HG02623 (cell line): ENCODE measurements around the gene CCL22.
"Not testable (repeated sequence)": the region's sequence is repeated elsewhere in the genome, so short reads cannot be mapped to it uniquely, and the experiment has no call there.

Experiments
- ATAC-seq: cut with Tn5 transposase; IDR thresholded peaks from one replicate; pipeline ENCODE4 v1.9.1; 2021; ENCODE audit warnings: moderate library complexity; ENCODE audit not compliant: unreplicated experiment

Gene CCL22

GRCh38 chr16:57374067-57374534 lies 15.5 kb downstream of the CCL22 start:
- ATAC-seq, result no peak

GRCh38 chr16:57374925-57375465 lies 16.4 kb downstream of the CCL22 start:
- ATAC-seq, result not testable (repeated sequence)

GRCh38 chr16:57376313-57376818 lies 17.8 kb downstream of the CCL22 start:
- ATAC-seq, result no peak

- ATAC-seq, result peak; percentile 65
Measured at GRCh38 chr16:57377080-57377841, 18.7 kb downstream of the CCL22 start.

GRCh38 chr16:57379579-57379978 lies 21.0 kb downstream of the CCL22 start:
- no peak for ATAC-seq

GRCh38 chr16:57380671-57381462 lies 22.3 kb downstream of the CCL22 start:
- ATAC-seq, result no peak

GRCh38 chr16:57381791-57382534 lies 23.4 kb downstream of the CCL22 start:
- ATAC-seq, result no peak

GRCh38 chr16:57382535-57383275 lies 24.1 kb downstream of the CCL22 start:
- no peak for ATAC-seq

GRCh38 chr16:57383276-57384247 lies 25.0 kb downstream of the CCL22 start:
- ATAC-seq, result no peak

- ATAC-seq, result no peak
Measured at GRCh38 chr16:57384248-57385070, 25.9 kb downstream of the CCL22 start.

- ATAC-seq, result no peak
Measured at GRCh38 chr16:57385083-57385482, 26.5 kb downstream of the CCL22 start.

- no peak for ATAC-seq
Measured at GRCh38 chr16:57386381-57386951, 27.9 kb downstream of the CCL22 start.

GRCh38 chr16:57387598-57388354 lies 29.2 kb downstream of the CCL22 start:
- ATAC-seq, result no peak

- no peak for ATAC-seq
Measured at GRCh38 chr16:57388359-57389086, 29.9 kb downstream of the CCL22 start.

- ATAC-seq, result no peak
Measured at GRCh38 chr16:57389087-57389468, 30.5 kb downstream of the CCL22 start.

- no peak for ATAC-seq
Measured at GRCh38 chr16:57390636-57391295, 32.2 kb downstream of the CCL22 start.
